GM12878 (cell line): Measurements from ENCODE around the gene ADGRD1.

Experiments
- ATF2 ChIP-seq: IDR thresholded peaks from 2 replicates; pipeline ENCODE4 v1.6.1; 2012; ENCODE audit warnings: low read length, inconsistent platforms
- BRCA1 ChIP-seq: IDR thresholded peaks from 2 replicates; pipeline ENCODE4 v1.6.1; 2011; ENCODE audit warnings: low read depth, low read length, improper control_type of control experiment
- ESRRA ChIP-seq: IDR thresholded peaks from 2 replicates; pipeline ENCODE4 v1.6.1; 2012; ENCODE audit warnings: mild to moderate bottlenecking, low read length, improper control_type of control experiment
- EZH2 ChIP-seq: IDR thresholded peaks from 2 replicates; pipeline ENCODE4 v1.6.1; 2012; ENCODE audit warnings: low read depth, mild to moderate bottlenecking, control low read depth, inconsistent platforms, low read length, borderline replicate concordance; ENCODE audit not compliant: control insufficient read depth
- GABPA ChIP-seq: IDR thresholded peaks from 2 replicates; pipeline ENCODE4 v1.6.1; 2014; ENCODE audit warnings: antibody characterized with exemption, low read depth, mild to moderate bottlenecking, inconsistent platforms
- POLR2AphosphoS5 ChIP-seq: IDR thresholded peaks from 2 replicates; pipeline ENCODE4 v1.6.1; 2011; ENCODE audit warnings: mild to moderate bottlenecking, low read length, inconsistent platforms
- RAD51 ChIP-seq: fragments of 450-650 bp; IDR thresholded peaks from 2 replicates; pipeline ENCODE4 v1.6.1; 2016; ENCODE audit warnings: moderate library complexity, mild to moderate bottlenecking, inconsistent platforms
- RB1 ChIP-seq: fragments of 450-650 bp; formaldehyde crosslinking; IDR thresholded peaks from 2 replicates; pipeline ENCODE4 v1.6.1; 2017; ENCODE audit warnings: mild to moderate bottlenecking, borderline replicate concordance
- SMAD1 ChIP-seq: fragments of 450-650 bp; IDR thresholded peaks from 2 replicates; pipeline ENCODE4 v1.6.1; 2018; ENCODE audit warnings: mild to moderate bottlenecking, low read depth; ENCODE audit not compliant: partially characterized antibody
- SP1 ChIP-seq: IDR thresholded peaks from one replicate; pipeline ENCODE4 v1.6.1; 2011; ENCODE audit warnings: low read depth, low read length
- SUZ12 ChIP-seq: fragments of 200-600 bp; sonication (generic); IDR thresholded peaks from one replicate; pipeline ENCODE4 v1.6.1; 2018; ENCODE audit warnings: antibody characterized with exemption, mild to moderate bottlenecking; ENCODE audit not compliant: unreplicated experiment
- ZBTB33 ChIP-seq: fragments of 450-650 bp; IDR thresholded peaks from 2 replicates; pipeline ENCODE4 v1.6.1; 2017; ENCODE audit warnings: mild to moderate bottlenecking
- TF ChIP-seq, protein P1 (sequence below), 3 experiments: IDR thresholded peaks in 2 of 3; conservative IDR thresholded peaks in 1 of 3; 2 replicates each; pipeline ENCODE4 v1.5.1; 2011; ENCODE audit warnings: low read depth in 3 of 3, low read length in 3 of 3, mild to moderate bottlenecking in 3 of 3, control low read depth in 2 of 3, moderate library complexity in 2 of 3, inconsistent platforms in 1 of 3, mixed read lengths in 1 of 3; ENCODE audit not compliant: control insufficient read depth in 2 of 3, insufficient read depth in 1 of 3; ENCODE audit errors: extremely low read depth in 1 of 3

- no peak for TF ChIP-seq ESRRA
- no peak for TF ChIP-seq ZBTB33
- TF ChIP-seq, protein P1, sequence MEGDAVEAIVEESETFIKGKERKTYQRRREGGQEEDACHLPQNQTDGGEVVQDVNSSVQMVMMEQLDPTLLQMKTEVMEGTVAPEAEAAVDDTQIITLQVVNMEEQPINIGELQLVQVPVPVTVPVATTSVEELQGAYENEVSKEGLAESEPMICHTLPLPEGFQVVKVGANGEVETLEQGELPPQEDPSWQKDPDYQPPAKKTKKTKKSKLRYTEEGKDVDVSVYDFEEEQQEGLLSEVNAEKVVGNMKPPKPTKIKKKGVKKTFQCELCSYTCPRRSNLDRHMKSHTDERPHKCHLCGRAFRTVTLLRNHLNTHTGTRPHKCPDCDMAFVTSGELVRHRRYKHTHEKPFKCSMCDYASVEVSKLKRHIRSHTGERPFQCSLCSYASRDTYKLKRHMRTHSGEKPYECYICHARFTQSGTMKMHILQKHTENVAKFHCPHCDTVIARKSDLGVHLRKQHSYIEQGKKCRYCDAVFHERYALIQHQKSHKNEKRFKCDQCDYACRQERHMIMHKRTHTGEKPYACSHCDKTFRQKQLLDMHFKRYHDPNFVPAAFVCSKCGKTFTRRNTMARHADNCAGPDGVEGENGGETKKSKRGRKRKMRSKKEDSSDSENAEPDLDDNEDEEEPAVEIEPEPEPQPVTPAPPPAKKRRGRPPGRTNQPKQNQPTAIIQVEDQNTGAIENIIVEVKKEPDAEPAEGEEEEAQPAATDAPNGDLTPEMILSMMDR (IDR thresholded peaks at IDR 0.05 in 2 of 3, conservative IDR thresholded peaks at IDR 0.05 in 1 of 3; ENCODE audit: control insufficient read depth in 2 of 3, extremely low read depth in 1 of 3, insufficient read depth in 1 of 3, low read depth in 3 of 3, low read length in 3 of 3) = no peak
- no peak for TF ChIP-seq SUZ12
- TF ChIP-seq EZH2 = no peak
- no peak for TF ChIP-seq RB1
- no peak for TF ChIP-seq GABPA
- no peak for TF ChIP-seq BRCA1
- no peak for TF ChIP-seq POLR2AphosphoS5
- TF ChIP-seq RAD51 = no peak
- no peak for TF ChIP-seq ATF2
- TF ChIP-seq SMAD1 = no peak
- no peak for TF ChIP-seq SP1
Measured at GRCh38 chr12:130949806-130950205, 3.9 kb upstream of the ADGRD1 start.
